T-helper 1 cell (primary cell): ENCODE measurements around the gene DUOXA2.
"Not testable (repeated sequence)": the region's sequence is repeated elsewhere in the genome, so short reads cannot be mapped to it uniquely, and the experiment has no call there.

Experiments
- DNase-seq, 5 donors: peaks; one replicate each; pipeline ENCODE4 v3.0.0-alpha.2; 2012 to 2020

DUOXA2 gene

DNA sequence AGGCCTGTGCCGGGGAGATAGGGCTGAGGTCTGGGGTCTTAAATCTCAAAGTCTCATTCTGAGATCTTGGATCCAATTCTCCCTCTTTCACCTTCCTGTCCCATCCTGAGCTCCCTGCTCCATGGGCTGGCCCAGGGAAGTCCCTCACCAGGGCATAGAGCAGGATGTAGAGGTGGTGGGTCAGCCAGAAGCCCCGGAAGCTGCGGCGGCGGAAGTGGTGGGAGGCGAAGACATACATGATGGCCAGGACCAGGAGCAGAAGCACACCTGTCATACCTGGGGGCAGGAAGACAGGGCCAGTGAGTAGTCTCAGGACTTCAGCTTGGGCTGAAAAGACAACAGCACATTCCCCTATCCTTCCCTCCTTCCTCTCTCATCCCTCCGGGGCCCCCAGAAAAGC, 16.7 kb upstream of the DUOXA2 start:
- no peak for DNase-seq

DNA sequence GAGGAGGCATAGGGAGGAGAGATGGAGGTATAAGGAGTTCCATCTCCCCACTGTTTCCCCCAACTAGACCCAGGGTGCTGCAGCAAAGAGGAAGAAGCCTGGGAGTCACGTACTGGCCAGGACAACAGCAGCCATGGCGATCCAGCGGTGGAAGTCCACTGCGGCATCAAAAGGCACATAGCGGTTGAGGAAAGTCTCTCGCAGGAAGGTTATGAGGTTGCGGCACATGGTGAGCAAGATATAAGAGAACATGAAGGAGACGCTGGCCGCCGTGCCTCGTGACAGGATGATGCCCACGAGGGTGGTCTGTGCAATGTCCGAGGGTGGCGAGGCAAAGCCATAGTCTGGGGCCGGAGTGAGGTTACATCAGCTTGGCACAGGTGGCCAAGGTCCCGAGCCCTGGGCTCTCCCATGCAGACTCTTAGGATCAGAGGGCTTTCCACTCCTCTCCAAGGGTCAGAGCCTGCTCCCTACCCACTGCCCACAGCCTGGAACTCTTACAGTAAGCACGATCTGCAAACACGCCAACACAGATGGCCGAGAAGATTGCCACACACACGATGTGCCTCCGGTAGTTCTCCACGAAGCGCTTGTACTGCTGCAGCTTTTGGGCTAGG, 14.5 kb upstream of the DUOXA2 start:
- no peak for DNase-seq

DNA sequence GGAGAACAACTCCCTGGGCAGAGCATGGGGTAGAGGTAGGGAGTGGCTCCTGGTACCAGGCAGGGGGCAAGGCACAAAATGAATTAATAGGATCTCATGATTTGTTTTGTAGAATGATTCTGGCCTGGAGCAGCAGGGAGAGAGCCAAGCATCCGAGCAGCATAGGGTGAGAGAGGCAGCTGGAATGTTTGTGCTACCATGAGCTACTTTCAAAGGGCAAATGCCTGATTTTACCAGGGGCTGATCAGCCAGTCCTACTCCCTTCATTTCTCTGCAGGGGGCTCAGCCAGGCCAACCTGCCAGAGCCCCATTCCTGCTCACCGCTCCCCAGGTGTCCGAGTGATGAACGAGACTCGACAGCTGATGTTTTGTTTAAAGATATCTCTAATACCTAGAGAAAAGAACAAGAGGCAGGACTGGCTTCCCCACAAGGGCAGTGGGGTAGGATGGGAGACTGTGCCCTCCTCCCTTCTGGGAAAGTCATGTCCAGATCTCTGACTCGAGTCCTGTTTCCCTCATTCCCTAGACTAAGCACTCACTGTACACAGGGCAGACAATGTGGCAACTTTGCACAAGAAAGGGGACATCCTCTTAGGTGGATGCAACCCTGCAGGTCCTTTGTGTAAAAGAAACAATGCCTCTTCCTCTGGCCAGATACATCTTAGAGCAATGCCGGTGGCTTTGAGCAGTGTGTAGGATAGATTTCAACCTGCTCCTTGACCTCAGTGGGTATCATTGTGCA, 13.1 kb upstream of the DUOXA2 start:
- DNase-seq = no peak

DNA sequence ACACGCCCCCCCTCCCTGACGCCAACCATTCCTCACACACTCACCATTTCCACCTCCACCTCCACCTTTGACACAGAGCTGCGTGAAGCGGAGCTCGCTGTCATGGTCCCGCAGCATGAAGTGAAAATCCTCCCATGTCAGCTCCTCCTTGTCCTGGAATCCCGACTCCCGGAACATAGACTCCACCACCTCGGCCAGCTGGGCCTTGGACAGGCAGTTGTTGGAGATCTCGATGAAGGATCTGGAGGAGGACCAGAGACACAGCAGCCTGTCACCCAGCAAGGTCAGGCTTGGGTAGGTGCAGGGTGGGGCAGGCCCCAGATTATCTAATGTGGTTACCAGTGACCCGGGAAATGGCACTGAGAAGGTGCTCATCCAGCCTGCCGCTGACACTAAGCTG, 12.4 kb upstream of the DUOXA2 start:
- DNase-seq = no peak

DNA sequence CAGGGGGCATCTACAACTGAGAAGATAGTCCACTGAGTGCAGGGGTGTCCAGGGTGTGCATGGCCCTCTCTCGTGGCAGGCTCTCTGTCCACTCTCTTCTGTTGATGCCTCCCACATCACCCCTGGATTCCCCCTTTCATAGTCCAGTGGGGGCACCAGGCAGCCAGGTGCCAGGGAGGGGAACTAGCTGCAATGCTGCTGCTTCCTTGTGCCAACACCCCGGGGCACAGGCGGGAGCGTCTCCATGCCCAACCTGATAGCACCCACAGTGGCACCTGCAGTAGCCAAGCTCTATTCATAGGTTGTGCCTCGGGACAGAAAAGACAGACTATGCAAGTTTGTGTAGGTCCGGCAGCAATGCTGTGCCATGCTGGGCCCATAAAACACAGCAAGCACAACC, 11.9 kb upstream of the DUOXA2 start:
- no peak for DNase-seq

DNA sequence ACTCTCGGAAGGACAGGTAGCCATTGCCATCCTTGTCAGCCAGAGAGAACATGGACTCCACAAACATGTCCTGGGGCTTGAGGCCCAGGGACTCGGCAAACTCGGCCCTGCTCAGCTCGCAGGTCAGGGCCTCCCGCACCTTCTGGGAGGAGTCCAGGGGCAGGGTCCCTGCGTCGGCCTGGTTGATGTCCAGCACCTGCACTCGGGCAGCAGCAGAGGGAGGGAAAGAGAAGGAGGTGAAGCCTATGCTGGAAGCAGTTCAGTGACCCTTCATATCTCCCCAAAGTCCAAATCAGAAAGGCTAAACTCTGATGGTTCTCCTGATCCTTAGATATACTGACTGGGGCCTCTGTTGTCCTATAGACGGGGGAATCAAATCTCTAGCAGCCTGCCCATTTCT, 10.0 kb upstream of the DUOXA2 start:
- not testable (repeated sequence) for DNase-seq

DNA sequence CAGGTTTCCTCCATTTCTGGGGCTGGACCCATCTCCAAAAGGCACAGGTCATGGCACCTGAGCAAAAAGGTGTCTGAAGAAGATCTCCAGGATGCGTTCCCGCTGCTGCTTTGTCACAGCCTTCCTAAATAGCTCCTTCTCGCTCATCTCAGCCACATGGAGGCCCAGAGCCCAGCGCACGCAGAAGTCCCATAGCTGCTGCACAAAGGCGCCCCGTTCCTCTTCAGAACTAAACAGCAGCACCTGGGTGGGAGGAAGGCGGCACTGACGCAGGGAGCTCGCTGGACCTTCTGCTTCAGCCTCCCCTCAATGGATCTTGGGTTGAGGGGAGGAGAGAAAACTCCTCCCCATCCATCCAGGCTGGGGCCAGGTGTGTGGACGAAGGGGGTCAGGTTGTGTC, 8.5 kb upstream of the DUOXA2 start:
- DNase-seq = no peak

DNA sequence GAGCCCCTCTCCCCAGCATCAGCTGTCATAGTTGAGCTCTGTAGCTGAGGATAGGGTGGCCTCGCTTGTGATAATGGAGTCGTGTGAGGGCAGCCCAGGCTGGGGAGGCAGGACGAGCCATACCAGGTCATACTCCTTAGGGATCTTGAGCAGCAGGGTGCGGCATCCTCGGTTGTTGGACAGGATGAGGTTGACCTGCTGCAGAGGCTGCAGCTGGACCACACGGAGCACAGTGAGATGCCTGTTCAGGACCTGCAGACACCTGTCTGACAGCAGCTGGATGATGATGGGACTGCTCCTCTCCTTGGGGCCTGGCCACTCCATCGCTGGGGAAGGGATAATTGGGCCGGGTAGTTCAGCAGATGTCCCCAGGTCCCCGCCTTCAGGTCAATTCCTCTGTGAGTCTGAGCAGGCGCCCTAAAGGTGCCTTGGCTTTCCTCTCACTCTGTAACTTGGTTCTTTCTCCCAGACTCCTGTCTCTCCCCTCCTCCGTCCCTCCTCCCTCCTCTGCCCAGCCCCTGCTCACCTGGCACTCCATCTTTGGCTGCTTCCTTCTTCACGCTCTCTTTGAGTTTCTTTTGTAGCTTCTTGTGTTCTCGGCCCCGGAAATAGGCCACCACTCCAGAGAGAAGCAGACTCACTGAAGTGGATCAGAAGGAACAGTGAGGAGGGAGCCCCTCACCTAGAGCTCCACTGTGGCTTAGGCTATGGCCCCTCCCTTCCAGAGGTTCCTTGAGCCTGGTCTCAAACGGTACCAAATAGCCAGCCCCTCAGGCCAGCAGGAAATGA, 7.9 kb upstream of the DUOXA2 start:
- no peak for DNase-seq

DNA sequence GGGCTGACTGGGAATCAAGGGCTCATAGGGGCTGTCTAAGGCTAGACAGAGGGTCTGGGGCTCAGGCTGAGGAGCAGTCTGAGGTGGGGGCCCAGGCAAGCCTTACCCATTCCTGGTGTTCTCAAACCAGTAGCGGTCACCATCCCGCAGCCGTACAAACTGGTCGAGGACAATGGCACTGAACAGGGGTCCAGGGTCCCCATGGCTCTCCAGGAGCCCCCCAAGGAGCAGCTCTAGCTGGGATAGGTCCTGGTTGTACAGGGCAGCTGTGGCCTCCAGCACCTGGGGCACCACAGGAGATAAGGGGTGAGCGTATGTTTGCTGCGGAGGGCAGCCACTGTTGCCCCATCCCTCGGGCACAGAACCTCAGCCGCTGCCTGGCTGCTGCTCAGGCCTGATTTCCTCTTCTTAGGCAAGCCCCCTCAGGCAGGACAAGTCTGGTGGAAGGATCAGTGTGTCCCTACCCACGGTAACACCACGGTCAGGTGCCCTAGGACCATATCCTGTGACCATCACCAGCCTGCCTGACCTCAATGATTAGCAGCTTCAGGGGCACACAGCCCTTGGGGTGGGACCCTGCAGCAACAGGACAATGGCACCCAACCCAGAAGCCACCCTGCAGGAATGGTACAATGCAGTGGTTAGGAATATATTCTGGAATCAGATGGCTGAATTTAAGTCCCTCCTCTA, 6.0 kb upstream of the DUOXA2 start:
- DNase-seq = no peak

DNA sequence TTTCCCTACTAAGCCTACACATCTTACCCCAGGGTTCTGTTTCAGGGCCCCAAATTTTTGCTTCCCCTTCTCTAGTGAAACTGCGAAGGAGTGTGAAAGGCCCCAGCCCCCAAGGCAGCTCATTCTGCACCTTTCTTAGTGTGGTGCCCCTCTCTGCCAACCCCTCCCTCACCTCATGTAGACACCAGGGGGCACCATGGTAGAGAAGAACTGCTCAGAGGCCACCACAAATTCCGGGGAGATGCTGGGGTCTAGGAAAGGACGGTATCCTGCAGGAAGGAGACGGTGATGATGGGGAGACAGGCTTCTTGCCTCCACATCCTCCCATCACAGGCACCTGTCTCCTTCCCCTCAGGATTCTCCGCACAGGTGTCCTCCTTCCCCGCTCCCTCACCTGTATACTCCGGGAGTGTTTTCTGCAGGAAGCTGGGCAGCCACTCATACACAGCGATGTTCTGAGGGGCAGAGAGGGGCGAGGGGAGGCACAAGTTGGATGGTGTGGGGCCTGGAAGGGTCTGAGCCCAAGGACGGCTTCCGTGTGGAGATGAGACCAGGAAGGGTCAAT, 3.8 kb upstream of the DUOXA2 start:
- no peak for DNase-seq

DNA sequence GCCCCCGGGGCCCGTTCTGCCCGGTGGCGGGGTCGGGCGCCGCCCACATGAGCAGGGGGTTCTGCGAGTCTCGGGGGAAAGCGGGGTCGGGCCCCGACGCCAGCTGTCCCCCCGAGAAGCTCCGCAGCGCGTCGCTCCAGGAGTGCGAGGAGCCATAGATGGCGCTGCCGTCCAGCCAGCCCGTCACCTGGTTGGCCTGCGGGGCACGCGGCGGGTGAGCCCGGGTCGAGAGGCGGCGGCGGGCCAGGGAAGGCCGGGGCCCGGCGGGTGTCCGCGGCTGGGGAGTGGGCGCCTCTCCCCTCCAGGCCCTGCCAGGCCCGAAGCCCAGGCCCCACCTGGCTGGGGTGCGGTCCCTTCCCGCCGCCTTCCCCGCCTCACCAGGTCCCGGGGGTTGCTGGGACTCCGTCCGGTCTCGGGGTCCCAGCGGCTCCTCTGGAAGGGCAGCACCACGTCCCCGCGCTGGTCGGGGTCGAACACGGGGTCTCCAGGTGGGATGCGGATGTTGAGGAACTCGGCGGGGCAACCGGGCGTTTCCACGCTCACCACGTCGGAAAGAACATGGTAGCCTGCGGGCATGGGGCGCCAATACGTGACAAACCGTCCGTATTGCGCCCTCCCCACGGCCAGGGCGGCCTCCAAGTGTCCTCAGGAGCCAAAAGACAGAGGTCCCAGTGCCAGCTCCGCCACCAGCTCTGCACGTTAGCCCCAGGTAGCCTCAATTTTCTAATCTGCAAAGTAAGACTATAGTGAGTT, 2.6 kb upstream of the DUOXA2 start:
- no peak for DNase-seq

DNA sequence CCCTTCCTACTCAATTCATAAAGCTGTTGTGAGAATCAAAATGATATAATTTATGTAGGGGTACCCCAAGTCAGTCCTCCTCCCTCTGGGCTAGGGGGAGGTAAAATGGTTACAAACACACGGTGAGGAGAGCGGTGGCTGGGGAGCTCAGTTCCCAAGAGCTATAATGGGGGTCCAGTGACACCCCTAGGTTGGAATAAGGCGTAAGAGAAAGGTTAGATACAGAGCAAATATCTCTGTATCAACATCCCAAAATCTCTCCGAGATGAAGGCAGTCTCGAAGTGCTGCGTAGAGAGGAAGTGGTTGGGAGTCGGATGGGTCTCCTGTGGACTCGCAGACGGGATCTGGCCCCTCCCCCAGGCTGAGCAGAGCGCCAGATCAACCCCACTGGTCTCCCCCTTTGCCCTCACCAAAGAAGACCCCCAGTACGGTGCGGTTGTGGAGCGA, 2.0 kb upstream of the DUOXA2 start:
- no peak for DNase-seq

DNA sequence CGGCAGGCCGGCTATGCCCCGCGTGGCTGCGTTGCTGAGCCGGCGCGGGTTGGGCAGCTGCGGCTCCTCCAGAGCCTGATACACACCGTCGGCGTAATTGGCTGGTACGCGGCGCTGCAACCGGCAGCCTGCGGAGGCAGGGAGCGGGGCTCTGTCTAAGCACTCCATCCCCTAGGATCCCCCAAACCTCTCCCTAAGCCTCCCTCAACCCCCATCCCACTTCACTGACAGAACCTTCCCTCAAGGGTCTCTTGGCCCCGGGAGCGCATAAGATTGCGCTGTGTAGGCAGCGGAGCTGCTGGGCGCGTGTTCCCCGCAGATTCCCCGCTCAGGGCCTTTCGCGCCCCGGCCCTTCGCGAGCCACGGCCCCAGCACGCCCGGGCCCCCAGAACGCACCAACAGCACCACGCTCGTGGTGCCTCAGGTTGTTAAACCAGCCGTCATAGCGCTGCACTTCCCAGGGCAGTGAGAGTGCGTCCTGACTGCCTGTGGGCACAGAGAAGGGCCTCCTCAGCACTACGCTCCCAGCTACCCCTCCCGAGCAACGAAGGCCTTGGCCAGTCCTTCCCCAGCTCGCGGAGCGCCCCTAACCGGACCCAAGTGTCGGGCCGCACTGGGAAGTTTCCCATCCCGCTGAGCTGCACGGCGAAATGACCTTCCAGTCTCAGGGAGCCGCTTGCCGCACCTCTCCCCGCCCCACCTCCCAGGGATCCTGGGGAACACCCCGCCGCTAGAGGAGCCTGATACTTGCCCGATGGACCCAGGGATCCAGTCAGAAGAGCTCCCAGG, 1.3 kb upstream of the DUOXA2 start:
- DNase-seq = no peak

DNA sequence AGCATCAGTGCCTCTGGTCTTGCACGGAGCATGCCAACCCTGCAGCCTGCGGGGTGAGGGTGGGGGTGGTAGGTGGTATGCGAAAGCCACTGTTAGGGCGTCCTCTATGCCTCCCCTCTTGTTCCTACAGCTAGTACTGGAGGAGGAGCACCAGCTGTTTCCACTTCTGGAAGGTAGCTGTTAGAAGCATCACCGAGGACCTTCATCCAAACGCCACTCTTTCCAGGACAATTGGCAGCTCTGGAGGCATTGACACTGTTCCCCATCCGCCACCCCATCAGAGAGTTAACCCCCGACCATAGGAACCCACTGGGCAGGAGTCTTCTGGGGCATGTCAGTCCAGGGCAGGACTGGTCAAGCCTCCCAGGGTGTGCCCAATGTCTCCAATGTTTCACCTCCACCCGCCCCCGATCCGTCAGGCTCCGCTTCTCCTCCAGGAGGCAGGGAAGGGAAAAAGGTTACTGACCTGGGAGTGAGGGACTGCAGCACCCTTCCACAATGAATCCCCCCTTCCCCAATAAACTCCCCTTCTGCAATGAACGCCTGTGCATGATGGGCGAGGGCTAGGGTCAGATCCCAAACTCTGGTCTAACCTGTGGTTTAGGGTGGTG, 641 bp upstream of the DUOXA2 start:
- DNase-seq = no peak

DNA sequence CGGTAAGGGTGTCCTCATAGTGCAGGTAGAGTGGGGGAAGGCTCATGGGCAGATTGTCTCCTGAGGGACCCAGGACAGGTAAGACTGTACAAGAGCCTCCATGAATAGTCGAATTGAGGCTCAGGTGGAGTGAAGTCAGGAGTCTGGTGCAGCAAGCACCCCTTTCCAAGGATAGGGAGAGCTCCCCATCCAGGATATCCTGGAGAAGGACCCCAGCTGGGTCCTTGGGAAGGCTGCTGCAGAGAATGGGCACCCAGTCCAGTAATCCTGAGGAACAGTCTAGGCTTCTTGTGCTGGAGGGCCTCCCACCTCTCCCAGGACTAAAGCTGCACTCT, 592 bp downstream of the DUOXA2 start:
- no peak for DNase-seq

DNA sequence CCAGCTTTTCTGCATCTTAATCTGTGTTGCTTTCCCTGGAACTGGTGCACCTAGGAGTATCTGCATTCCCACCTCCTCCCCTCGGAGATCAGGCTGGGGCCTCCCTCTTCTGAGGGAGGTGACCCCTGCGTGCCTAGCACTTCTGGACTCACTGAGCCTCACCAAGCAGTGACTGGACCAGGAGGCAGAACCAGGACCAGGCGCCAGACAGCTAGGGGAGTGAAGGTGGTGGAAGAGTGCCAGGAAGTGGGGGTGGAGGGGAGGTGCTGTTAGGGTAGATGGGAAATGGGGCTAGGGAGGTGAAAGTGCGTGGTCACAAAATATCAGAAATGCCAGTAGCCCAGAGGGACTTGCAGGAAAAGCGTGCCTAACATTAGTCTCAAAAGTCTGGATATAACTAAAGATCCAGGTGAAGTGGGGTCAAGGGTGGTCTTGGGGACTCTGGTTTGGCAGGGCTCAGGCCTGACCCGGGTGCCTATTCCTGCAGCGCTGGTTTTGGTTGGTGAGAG, 1.2 kb downstream of the DUOXA2 start:
- no peak for DNase-seq

DNA sequence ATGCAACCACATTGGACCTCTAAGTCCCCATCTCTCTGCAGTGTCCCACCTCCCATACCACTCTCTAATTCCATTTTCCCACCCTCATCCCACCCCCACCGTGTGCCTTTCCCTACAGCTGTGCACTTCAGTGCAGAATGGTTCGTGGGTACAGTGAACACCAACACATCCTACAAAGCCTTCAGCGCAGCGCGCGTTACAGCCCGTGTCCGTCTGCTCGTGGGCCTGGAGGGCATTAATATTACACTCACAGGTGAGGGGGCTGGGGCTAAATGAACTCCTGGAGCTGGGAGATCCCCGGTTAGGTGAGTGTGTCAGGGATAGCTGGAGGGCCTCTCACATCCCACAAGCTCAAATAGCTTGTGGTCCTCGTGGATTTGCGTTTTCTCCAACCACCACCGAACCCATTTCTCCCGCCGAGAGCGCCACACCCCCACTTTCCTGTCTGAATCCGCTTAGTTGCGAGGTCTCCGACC, 1.9 kb downstream of the DUOXA2 start:
- DNase-seq = no peak

DNA sequence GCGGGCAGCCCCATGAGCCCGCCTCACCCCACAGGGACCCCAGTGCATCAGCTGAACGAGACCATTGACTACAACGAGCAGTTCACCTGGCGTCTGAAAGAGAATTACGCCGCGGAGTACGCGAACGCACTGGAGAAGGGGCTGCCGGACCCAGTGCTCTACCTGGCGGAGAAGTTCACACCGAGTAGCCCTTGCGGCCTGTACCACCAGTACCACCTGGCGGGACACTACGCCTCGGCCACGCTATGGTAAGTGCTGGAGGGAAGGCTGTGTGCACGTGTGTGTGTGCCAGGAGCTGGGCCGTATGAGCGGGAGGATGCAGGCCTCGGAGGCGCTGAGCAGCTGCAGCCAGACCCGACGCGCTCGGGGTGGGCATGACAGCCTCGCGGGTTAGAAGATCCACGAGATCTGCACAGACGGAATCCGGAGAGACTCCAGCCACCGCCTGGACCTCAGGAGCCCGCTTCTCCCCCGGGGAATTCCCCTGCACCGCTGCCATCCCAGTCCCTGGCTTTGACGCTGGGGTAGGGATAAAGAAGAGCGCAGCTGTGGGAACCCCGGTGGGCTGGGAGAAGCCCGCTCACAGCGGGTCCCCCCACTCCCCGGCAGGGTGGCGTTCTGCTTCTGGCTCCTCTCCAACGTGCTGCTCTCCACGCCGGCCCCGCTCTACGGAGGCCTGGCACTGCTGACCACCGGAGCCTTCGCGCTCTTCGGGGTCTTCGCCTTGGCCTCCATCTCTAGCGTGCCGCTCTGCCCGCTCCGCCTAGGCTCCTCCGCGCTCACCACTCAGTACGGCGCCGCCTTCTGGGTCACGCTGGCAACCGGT, 2.6 kb downstream of the DUOXA2 start:
- DNase-seq = no peak

DNA sequence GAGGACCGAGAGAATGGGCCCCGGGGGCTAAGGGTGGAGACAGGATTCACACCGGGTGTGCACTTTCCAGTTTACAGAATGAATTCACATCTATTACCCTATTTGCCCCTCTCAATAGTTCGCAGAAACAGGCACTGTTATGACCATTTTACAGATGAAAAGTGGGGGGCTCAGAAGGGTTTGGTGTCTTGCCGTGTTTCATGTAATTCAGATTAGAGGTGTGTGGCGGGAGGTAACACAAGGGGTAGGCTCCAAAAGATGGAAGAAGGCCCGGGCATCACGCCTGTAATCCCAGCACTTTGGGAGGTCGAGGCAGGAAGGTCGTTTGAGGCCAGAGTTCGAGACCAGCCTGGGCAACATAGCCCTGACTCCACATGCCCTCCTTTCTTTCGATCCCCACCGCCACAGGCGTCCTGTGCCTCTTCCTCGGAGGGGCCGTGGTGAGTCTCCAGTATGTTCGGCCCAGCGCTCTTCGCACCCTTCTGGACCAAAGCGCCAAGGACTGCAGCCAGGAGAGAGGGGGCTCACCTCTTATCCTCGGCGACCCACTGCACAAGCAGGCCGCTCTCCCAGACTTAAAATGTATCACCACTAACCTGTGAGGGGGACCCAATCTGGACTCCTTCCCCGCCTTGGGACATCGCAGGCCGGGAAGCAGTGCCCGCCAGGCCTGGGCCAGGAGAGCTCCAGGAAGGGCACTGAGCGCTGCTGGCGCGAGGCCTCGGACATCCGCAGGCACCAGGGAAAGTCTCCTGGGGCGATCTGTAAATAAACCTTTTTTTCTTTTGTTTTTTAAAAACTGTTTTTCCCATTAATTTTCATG, 3.4 kb downstream of the DUOXA2 start:
- no peak for DNase-seq
